Osteocyte (in vitro differentiated cells): ENCODE measurements around the gene RND3. TPM values are rescaled to one million over a fixed set of nuclear protein-coding genes. Genes with fewer than 3 reads are reported as not detected.
A peak's percentile ranks its signal among the peaks of the same experiment; 100 is the strongest.

Experiments
- DNase-seq: peaks from one replicate; pipeline ENCODE4 v3.0.0; 2021; ENCODE audit warnings: mixed read lengths; ENCODE audit not compliant: unreplicated experiment; ENCODE audit errors: extremely low spot score
- H3K27ac Mint-ChIP-seq: one replicate; pipeline ENCODE4 v1.8.0; 2021; ENCODE audit warnings: mild to moderate bottlenecking, mixed read lengths; ENCODE audit not compliant: unreplicated experiment
- H3K27me3 Mint-ChIP-seq: one replicate; pipeline ENCODE4 v1.8.0; 2021; ENCODE audit warnings: mixed read lengths; ENCODE audit not compliant: unreplicated experiment
- H3K36me3 Mint-ChIP-seq: one replicate; pipeline ENCODE4 v1.8.0; 2021; ENCODE audit warnings: mixed read lengths; ENCODE audit not compliant: unreplicated experiment
- H3K4me1 Mint-ChIP-seq: one replicate; pipeline ENCODE4 v1.8.0; 2021; ENCODE audit warnings: mixed read lengths; ENCODE audit not compliant: unreplicated experiment
- H3K4me3 Mint-ChIP-seq: one replicate; pipeline ENCODE4 v1.8.0; 2021; ENCODE audit warnings: mild to moderate bottlenecking, moderate library complexity, mixed read lengths; ENCODE audit not compliant: unreplicated experiment
- H3K9me3 Mint-ChIP-seq: one replicate; pipeline ENCODE4 v1.8.0; 2021; ENCODE audit warnings: mixed read lengths; ENCODE audit not compliant: unreplicated experiment
- total RNA-seq: library from RNA; stranded (reverse); gene quantifications from 2 replicates; pipeline ENCODE4 v1.2.1, GENCODE V29; 2021
- TF ChIP-seq, protein P1 (sequence below): fragments of 200-600 bp; sonication (generic); IDR thresholded peaks from 2 replicates; pipeline ENCODE4 v1.5.0; 2021; ENCODE audit warnings: antibody characterized with exemption, mild to moderate bottlenecking, moderate library complexity

RND3 gene
- total RNA-seq, 1 donor from 2014 or later, result 160 TPM

GRCh38 chr2:150475479-150476250 is 11.8 kb downstream of the RND3 start:
- DNase-seq, result no peak
- H3K36me3 Mint-ChIP-seq, result peaks cover 59% of the 10 kb centered on the region

DNA sequence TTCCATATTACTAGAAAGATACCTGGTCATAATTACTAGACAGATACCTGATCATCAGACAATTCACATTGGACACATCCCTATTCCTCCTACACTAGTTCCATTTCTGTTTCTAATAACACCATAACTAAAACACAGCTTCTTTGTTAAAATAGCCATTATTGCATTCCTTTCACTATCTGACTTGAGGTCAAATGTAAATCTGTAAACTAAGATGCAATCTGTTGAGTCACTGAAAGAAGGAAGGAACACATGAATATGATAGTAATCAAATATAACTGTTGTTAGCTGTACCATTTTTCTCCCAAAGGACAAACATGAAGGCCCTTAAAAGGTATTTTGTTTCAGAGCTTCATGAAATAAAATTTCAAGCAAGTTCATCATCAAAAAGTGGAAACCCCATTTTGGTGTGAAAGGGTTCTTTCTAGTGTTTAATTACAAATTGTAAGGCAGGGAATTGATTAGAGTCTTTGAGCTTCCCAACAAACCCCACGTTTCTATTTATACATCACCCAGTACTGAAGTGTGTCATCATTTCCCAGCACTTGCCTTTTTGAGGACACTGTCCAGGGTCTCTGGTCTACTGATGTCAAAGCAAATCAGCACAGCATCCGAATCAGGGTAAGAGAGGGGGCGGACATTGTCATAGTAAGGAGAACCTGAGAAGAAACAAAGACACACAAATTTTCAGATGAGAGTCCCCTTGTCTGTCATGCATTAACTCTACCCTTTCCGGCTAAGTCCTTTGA is 13.0 kb downstream of the RND3 start:
- peaks cover 90% of the 10 kb centered on the region for H3K4me1 Mint-ChIP-seq
- H3K27ac Mint-ChIP-seq, result peak overlapping the region; percentile 65
- H3K27me3 Mint-ChIP-seq, result no peaks in the 10 kb centered on the region
- no peak for DNase-seq
- no peaks in the 10 kb centered on the region for H3K9me3 Mint-ChIP-seq
- TF ChIP-seq, protein P1, sequence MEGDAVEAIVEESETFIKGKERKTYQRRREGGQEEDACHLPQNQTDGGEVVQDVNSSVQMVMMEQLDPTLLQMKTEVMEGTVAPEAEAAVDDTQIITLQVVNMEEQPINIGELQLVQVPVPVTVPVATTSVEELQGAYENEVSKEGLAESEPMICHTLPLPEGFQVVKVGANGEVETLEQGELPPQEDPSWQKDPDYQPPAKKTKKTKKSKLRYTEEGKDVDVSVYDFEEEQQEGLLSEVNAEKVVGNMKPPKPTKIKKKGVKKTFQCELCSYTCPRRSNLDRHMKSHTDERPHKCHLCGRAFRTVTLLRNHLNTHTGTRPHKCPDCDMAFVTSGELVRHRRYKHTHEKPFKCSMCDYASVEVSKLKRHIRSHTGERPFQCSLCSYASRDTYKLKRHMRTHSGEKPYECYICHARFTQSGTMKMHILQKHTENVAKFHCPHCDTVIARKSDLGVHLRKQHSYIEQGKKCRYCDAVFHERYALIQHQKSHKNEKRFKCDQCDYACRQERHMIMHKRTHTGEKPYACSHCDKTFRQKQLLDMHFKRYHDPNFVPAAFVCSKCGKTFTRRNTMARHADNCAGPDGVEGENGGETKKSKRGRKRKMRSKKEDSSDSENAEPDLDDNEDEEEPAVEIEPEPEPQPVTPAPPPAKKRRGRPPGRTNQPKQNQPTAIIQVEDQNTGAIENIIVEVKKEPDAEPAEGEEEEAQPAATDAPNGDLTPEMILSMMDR, result no peak
- no peak overlapping the region for H3K4me3 Mint-ChIP-seq
- H3K36me3 Mint-ChIP-seq, result peaks cover 61% of the 10 kb centered on the region

More at GRCh38 chr2:150475479-150476250, 11.8 kb downstream of the RND3 start:
- Mint-ChIP-seq H3K27ac (peak overlapping the region; percentile 82), H3K27me3 (no peaks in the 10 kb centered on the region), H3K4me3 (peak overlapping the region; percentile 1), H3K9me3 (no peaks in the 10 kb centered on the region), H3K4me1 (peaks cover 93% of the 10 kb centered on the region)
- TF ChIP-seq, protein P1, result no peak

DNA sequence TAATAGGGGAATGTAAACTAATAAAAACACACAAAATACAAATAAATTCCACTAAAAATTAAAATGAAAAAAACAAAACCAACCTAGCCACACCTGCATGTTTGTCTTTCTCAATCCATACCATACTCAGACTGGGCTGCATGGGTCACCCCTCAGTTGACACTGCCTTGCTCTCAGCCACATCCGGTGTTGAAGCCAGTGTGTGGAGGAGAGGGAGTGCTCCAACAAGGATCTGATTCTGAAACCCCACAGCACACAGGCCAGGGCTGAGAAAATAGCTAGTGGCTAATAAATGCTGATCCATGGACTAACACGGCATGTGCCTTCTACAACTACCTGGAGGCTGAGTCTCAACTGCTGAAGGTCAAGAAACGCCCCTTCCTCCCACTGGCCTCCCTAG is 13.7 kb downstream of the RND3 start:
- H3K27ac Mint-ChIP-seq, result peak overlapping the region; percentile 65
- H3K9me3 Mint-ChIP-seq, result no peaks in the 10 kb centered on the region
- peaks cover 89% of the 10 kb centered on the region for H3K4me1 Mint-ChIP-seq
- no peak for DNase-seq
- peaks cover 68% of the 10 kb centered on the region for H3K36me3 Mint-ChIP-seq
- no peak overlapping the region for H3K4me3 Mint-ChIP-seq
- H3K27me3 Mint-ChIP-seq, result no peaks in the 10 kb centered on the region
- TF ChIP-seq, protein P1, result no peak

DNA sequence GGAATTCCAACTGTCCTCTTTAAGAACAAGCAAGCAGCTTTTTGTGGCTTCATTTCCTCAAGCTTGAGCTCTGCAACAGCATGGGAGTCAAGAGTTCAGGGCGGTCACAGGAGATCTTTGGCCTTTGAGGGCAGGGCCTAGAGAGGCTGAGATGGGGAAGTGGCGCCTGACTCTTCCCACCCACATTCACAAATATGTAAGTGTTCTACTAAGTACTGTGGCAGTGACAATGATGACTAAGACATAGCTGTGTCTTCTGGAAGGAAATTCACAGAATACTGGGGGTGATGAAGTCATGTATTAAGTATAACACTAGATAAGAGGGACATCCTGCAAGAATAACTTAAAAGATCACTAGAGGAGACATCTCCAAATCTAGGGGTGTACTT is 15.0 kb downstream of the RND3 start:
- TF ChIP-seq, protein P1, result no peak
- no peak for DNase-seq
- H3K4me3 Mint-ChIP-seq, result no peak overlapping the region
- H3K27me3 Mint-ChIP-seq, result no peaks in the 10 kb centered on the region
- H3K36me3 Mint-ChIP-seq, result peaks cover 78% of the 10 kb centered on the region
- no peaks in the 10 kb centered on the region for H3K9me3 Mint-ChIP-seq
- H3K27ac Mint-ChIP-seq, result peak overlapping the region; percentile 40
- H3K4me1 Mint-ChIP-seq, result peaks cover 89% of the 10 kb centered on the region
